PC-3 (cell line): ENCODE data around the gene EXO1. TPM values are rescaled to one million over a fixed set of nuclear protein-coding genes. Genes with fewer than 3 reads are reported as not detected.

ENCODE experiments used
- ATAC-seq: fragments of 200-7000 bp; cut with Tn5 transposase; 2 replicates; pipeline ENCODE4 v1.9.1; 2020; ENCODE audit warnings: mild to moderate bottlenecking, moderate library complexity
- BruUV-seq: library from RNA; stranded (reverse); fragments of 400-500 nt; replicated peaks from 2 replicates; lab custom pipeline; 2021; lab: Mats Ljungman, UMichigan
- CTCF ChIA-PET: fragments of 300-600 bp; sonication (Branson Sonifier 250); formaldehyde crosslinking; loops from one replicate; lab custom pipeline; 2022; ENCODE audit warnings: antibody characterized with exemption; lab: Charles Lee
- POLR2A ChIA-PET: fragments of 300-600 bp; sonication (Branson Sonifier 250); formaldehyde crosslinking; loops from one replicate; lab custom pipeline; 2022; ENCODE audit warnings: antibody characterized with exemption; ENCODE audit not compliant: unreplicated experiment; lab: Charles Lee
- DNase-seq: peaks from one replicate; pipeline ENCODE4 v3.0.0-alpha.2; 2015
- H2AFZ ChIP-seq: fragments of 300-600 bp; sonication (generic); 2 replicates; pipeline ENCODE4 v1.6.0; 2016; ENCODE audit warnings: antibody characterized with exemption, low read length
- H3F3A ChIP-seq: fragments of 300-600 bp; sonication (generic); one replicate; pipeline ENCODE4 v1.6.0; 2017; ENCODE audit warnings: antibody characterized with exemption, low read length, control low read depth, mild to moderate bottlenecking; ENCODE audit not compliant: unreplicated experiment
- H3K27ac ChIP-seq: fragments of 300-600 bp; sonication (generic); 2 replicates; pipeline ENCODE4 v1.5.1; 2016; ENCODE audit warnings: mild to moderate bottlenecking, low read length
- H3K27me3 ChIP-seq: fragments of 300-600 bp; sonication (generic); 2 replicates; pipeline ENCODE4 v1.6.1; 2016; ENCODE audit warnings: low read length, mixed read lengths
- H3K36me3 ChIP-seq: fragments of 300-600 bp; sonication (generic); 2 replicates; pipeline ENCODE4 v1.6.1; 2016; ENCODE audit warnings: low read depth, mixed run types, low read length, mixed read lengths
- H3K4me1 ChIP-seq: fragments of 300-600 bp; sonication (generic); 2 replicates; pipeline ENCODE4 v1.5.1; 2016; ENCODE audit warnings: low read length; ENCODE audit not compliant: insufficient read depth
- H3K4me2 ChIP-seq: fragments of 300-600 bp; sonication (generic); 2 replicates; pipeline ENCODE4 v1.6.0; 2016; ENCODE audit warnings: low read length
- H3K4me3 ChIP-seq: fragments of 300-600 bp; sonication (generic); 2 replicates; pipeline ENCODE4 v1.5.1; 2016; ENCODE audit warnings: mild to moderate bottlenecking, low read length, mixed read lengths
- H3K79me2 ChIP-seq: fragments of 300-600 bp; sonication (generic); 2 replicates; pipeline ENCODE4 v1.6.1; 2017; ENCODE audit warnings: low read length, mixed read lengths
- H3K9ac ChIP-seq: fragments of 300-600 bp; sonication (generic); 2 replicates; pipeline ENCODE4 v1.6.0; 2016; ENCODE audit warnings: mild to moderate bottlenecking, low read length
- H3K9me2 ChIP-seq: fragments of 300-600 bp; sonication (generic); replicated peaks from 2 replicates; pipeline ENCODE4 v1.6.1; 2016; ENCODE audit warnings: mixed run types, low read length, mixed read lengths
- H3K9me3 ChIP-seq: fragments of 300-600 bp; sonication (generic); 2 replicates; pipeline ENCODE4 v1.6.1; 2016; ENCODE audit warnings: low read length, mixed read lengths
- H4K20me1 ChIP-seq: fragments of 300-600 bp; sonication (generic); 2 replicates; pipeline ENCODE4 v1.6.1; 2016; ENCODE audit warnings: low read length, mixed read lengths
- CTCF ChIP-seq: fragments of 300-600 bp; sonication (generic); conservative IDR thresholded peaks from 2 replicates; pipeline ENCODE4 v1.5.1; 2017; ENCODE audit warnings: antibody characterized with exemption, low read depth, mild to moderate bottlenecking, low read length
- EZH2 ChIP-seq: fragments of 300-600 bp; sonication (generic); IDR thresholded peaks from one replicate; pipeline ENCODE4 v1.6.1; 2017; ENCODE audit warnings: antibody characterized with exemption, mild to moderate bottlenecking, low read length; ENCODE audit not compliant: unreplicated experiment
- EZH2phosphoT487 ChIP-seq: fragments of 300-600 bp; sonication (generic); IDR thresholded peaks from 2 replicates; pipeline ENCODE4 v1.6.1; 2018; ENCODE audit warnings: mild to moderate bottlenecking, antibody characterized with exemption, low read length, borderline replicate concordance
- intact Hi-C: fragments of 100-400 bp; cut with micrococcal nuclease; formaldehyde crosslinking; loops from 2 replicates; pipeline ENCODE4 v1.9.0; 2023
- total RNA-seq: library from RNA; depleted of rRNA; stranded (reverse); fragments of >200 nt; gene quantifications from 2 replicates; pipeline ENCODE4 v1.2.3, GENCODE V29; 2014; rRNA removed

Gene EXO1
- total RNA-seq, 1 experiment from 2014 or later, result 41.3 TPM

GRCh38 chr1:241932845-241933244 lies 84.8 kb downstream of the EXO1 start:
- Histone ChIP-seq H3K4me2 (no peak overlapping the region), H4K20me1 (no peaks in the 10 kb centered on the region), H3K36me3 (no peaks in the 10 kb centered on the region), H2AFZ (no peak overlapping the region), H3K4me1 (no peaks in the 10 kb centered on the region), H3K79me2 (no peaks in the 10 kb centered on the region), H3F3A (no peaks in the 10 kb centered on the region), H3K9me3 (no peaks in the 10 kb centered on the region), H3K9ac (no peak overlapping the region), H3K4me3 (no peak overlapping the region), H3K9me2 (no peaks in the 10 kb centered on the region), H3K27ac (no peak overlapping the region), H3K27me3 (no peaks in the 10 kb centered on the region)
- ATAC-seq (no peak), DNase-seq (no peak)
- intact Hi-C loops, result no loop called here
- ChIA-PET POLR2A (no interaction called here), CTCF (no interaction called here)
- TF ChIP-seq CTCF (no peak), EZH2phosphoT487 (no peak), EZH2 (no peak)
- BruUV-seq, result no TSS peak

- Histone ChIP-seq H3K9me2 (no peaks in the 10 kb centered on the region), H3K9ac (no peak overlapping the region), H4K20me1 (no peaks in the 10 kb centered on the region), H3K4me3 (no peak overlapping the region), H3K27ac (no peak overlapping the region), H3K27me3 (no peaks in the 10 kb centered on the region), H3K9me3 (no peaks in the 10 kb centered on the region), H3K4me1 (no peaks in the 10 kb centered on the region), H3K36me3 (no peaks in the 10 kb centered on the region), H2AFZ (no peak overlapping the region), H3K79me2 (no peaks in the 10 kb centered on the region), H3F3A (no peaks in the 10 kb centered on the region), H3K4me2 (no peak overlapping the region)
- CTCF ChIA-PET, result no interaction called here
- DNase-seq (no peak), ATAC-seq (no peak)
- no TSS peak for BruUV-seq
- POLR2A ChIA-PET, result no interaction called here
- TF ChIP-seq CTCF (no peak), EZH2 (no peak), EZH2phosphoT487 (no peak)
- intact Hi-C loops, result no loop called here
Observed at GRCh38 chr1:241934201-241934848, 86.3 kb downstream of the EXO1 start.

GRCh38 chr1:241934866-241935265 lies 86.9 kb downstream of the EXO1 start:
- no TSS peak for BruUV-seq
- H4K20me1 ChIP-seq, result no peaks in the 10 kb centered on the region
- H3K4me2 ChIP-seq, result no peak overlapping the region
- H3K27me3 ChIP-seq, result no peaks in the 10 kb centered on the region
- no peaks in the 10 kb centered on the region for H3K4me1 ChIP-seq
- H3K36me3 ChIP-seq, result no peaks in the 10 kb centered on the region
- H3K79me2 ChIP-seq, result no peaks in the 10 kb centered on the region
- no peak overlapping the region for H3K9ac ChIP-seq
- POLR2A ChIA-PET, result no interaction called here
- ATAC-seq, result no peak
- DNase-seq, result no peak
- H3K4me3 ChIP-seq, result no peak overlapping the region
- intact Hi-C loops, result no loop called here
- H3K9me2 ChIP-seq, result no peaks in the 10 kb centered on the region
- CTCF ChIA-PET, result no interaction called here
- no peak overlapping the region for H3K27ac ChIP-seq
- no peaks in the 10 kb centered on the region for H3F3A ChIP-seq
- H3K9me3 ChIP-seq, result no peaks in the 10 kb centered on the region
- H2AFZ ChIP-seq, result no peak overlapping the region
- TF ChIP-seq CTCF, result no peak
- TF ChIP-seq EZH2, result no peak
- TF ChIP-seq EZH2phosphoT487, result no peak

Other genes with a start within 250 kb of the EXO1 start
- 54.5 and 68.6 TPM in 2 replicates for gene CHML, start 207.8 kb upstream of the EXO1 start, total RNA-seq
- 44.8 and 45.5 TPM in 2 replicates for gene OPN3, start 207.8 kb upstream of the EXO1 start, total RNA-seq
- gene WDR64, start 195.9 kb upstream of the EXO1 start, total RNA-seq, result not detected in 2 replicates
- not detected in 2 replicates for gene BECN2, start 109.6 kb downstream of the EXO1 start, total RNA-seq
- not detected in 2 replicates for gene MAP1LC3C, start 150.9 kb downstream of the EXO1 start, total RNA-seq